HepG2 (cell line): Measurements from ENCODE around the gene PRKACA. TPM values are rescaled to one million over a fixed set of nuclear protein-coding genes. Genes with fewer than 3 reads are reported as not detected.

ENCODE experiments used
- ARNT ChIP-seq: fragments of 450-650 bp; IDR thresholded peaks from 2 replicates; pipeline ENCODE4 v1.6.1; 2017
- CHD2 ChIP-seq: IDR thresholded peaks from 2 replicates; pipeline ENCODE4 v1.6.1; 2011; ENCODE audit warnings: low read depth, low read length, improper control_type of control experiment
- DR1 ChIP-seq: sonication (generic); formaldehyde crosslinking; IDR thresholded peaks from 2 replicates; pipeline ENCODE4 v1.8.0; 2021; ENCODE audit warnings: mild to moderate bottlenecking, missing genetic modification reagents, inconsistent platforms
- ETV6 ChIP-seq: sonication (generic); formaldehyde crosslinking; conservative IDR thresholded peaks from 2 replicates; pipeline ENCODE4 v1.4.0; 2020; ENCODE audit warnings: missing genetic modification reagents
- HHEX ChIP-seq: IDR thresholded peaks from 2 replicates; pipeline ENCODE4 v1.6.1; 2016; ENCODE audit warnings: control low read depth
- MAFG ChIP-seq: sonication (generic); formaldehyde crosslinking; IDR thresholded peaks from 2 replicates; pipeline ENCODE4 v1.5.1; 2020; ENCODE audit warnings: mild to moderate bottlenecking, missing genetic modification reagents
- MBD4 ChIP-seq: IDR thresholded peaks from 2 replicates; pipeline ENCODE4 v1.6.1; 2012; ENCODE audit warnings: low read length, inconsistent platforms, borderline replicate concordance
- ZFP36 ChIP-seq: fragments of 150-350 bp; IDR thresholded peaks from 2 replicates; pipeline ENCODE4 v1.6.1; 2018; ENCODE audit warnings: borderline replicate concordance, low read length, low read depth; ENCODE audit not compliant: partially characterized antibody
- ZNF326 ChIP-seq: sonication (generic); formaldehyde crosslinking; IDR thresholded peaks from 2 replicates; pipeline ENCODE4 v1.4.0; 2020; ENCODE audit warnings: missing genetic modification reagents, borderline replicate concordance
- ZNF431 ChIP-seq: sonication (generic); formaldehyde crosslinking; IDR thresholded peaks from 2 replicates; pipeline ENCODE4 v1.9.0; 2022; ENCODE audit warnings: missing genetic modification reagents, low read depth, mild to moderate bottlenecking, borderline replicate concordance
- polyA plus RNA-seq, 8 experiments: library from polyadenylated mRNA; depleted of rRNA in 3 of 8; stranded (reverse) in 7 of 8; unstranded in 1 of 8; fragments of >200 nt; fragmentation: Illumina TruSeq in 4 of 8; extraction: Trizol in 4 of 8; gene quantifications; 2 replicates each; pipeline versions ENCODE4 v1.2.1 to v1.2.3, GENCODE V29; 2011 to 2016; ENCODE audit warnings: low read depth in 4 of 8, missing spikeins in 1 of 8, mixed read lengths in 1 of 8; ENCODE audit not compliant: insufficient read depth in 1 of 8
- total RNA-seq, 5 experiments: library from RNA; depleted of rRNA; stranded (reverse); fragments of >200 nt; fragmentation: Illumina TruSeq; extraction: Trizol; gene quantifications; 2 replicates each; pipeline ENCODE4 v1.2.3, GENCODE V29; 2016; ENCODE audit warnings: low read depth in 1 of 5
- TF ChIP-seq, protein P1 (sequence below): sonication (generic); formaldehyde crosslinking; IDR thresholded peaks from 2 replicates; pipeline ENCODE4 v1.5.1; 2020; ENCODE audit warnings: mild to moderate bottlenecking, missing genetic modification reagents, borderline replicate concordance
- TF ChIP-seq, protein P2 (sequence below): sonication (generic); formaldehyde crosslinking; IDR thresholded peaks from 2 replicates; pipeline ENCODE4 v1.8.0; 2022; ENCODE audit warnings: mild to moderate bottlenecking, missing genetic modification reagents, moderate library complexity
- TF ChIP-seq, protein P3 (sequence below): sonication (generic); formaldehyde crosslinking; IDR thresholded peaks from 2 replicates; pipeline ENCODE4 v1.8.0; 2022; ENCODE audit warnings: missing genetic modification reagents, low read depth, mild to moderate bottlenecking, borderline replicate concordance
- TF ChIP-seq, protein P4 (sequence below): sonication (generic); formaldehyde crosslinking; IDR thresholded peaks from 2 replicates; pipeline ENCODE4 v1.5.1; 2020; ENCODE audit warnings: mild to moderate bottlenecking, missing genetic modification reagents, moderate library complexity
- TF ChIP-seq, protein P5 (sequence below): sonication (generic); formaldehyde crosslinking; IDR thresholded peaks from 2 replicates; pipeline ENCODE4 v1.5.0; 2020; ENCODE audit warnings: mild to moderate bottlenecking, missing genetic modification reagents, moderate library complexity
- TF ChIP-seq, protein P6 (sequence below): IDR thresholded peaks from 2 replicates; pipeline ENCODE4 v1.6.1; 2016; ENCODE audit warnings: low read depth

Gene PRKACA
- total and polyA plus RNA-seq, 2 of the 13 experiments (the other 11 are each of a cell fraction or from before 2014, with no cell fraction given) = 11.0 to 18.2 TPM

DNA sequence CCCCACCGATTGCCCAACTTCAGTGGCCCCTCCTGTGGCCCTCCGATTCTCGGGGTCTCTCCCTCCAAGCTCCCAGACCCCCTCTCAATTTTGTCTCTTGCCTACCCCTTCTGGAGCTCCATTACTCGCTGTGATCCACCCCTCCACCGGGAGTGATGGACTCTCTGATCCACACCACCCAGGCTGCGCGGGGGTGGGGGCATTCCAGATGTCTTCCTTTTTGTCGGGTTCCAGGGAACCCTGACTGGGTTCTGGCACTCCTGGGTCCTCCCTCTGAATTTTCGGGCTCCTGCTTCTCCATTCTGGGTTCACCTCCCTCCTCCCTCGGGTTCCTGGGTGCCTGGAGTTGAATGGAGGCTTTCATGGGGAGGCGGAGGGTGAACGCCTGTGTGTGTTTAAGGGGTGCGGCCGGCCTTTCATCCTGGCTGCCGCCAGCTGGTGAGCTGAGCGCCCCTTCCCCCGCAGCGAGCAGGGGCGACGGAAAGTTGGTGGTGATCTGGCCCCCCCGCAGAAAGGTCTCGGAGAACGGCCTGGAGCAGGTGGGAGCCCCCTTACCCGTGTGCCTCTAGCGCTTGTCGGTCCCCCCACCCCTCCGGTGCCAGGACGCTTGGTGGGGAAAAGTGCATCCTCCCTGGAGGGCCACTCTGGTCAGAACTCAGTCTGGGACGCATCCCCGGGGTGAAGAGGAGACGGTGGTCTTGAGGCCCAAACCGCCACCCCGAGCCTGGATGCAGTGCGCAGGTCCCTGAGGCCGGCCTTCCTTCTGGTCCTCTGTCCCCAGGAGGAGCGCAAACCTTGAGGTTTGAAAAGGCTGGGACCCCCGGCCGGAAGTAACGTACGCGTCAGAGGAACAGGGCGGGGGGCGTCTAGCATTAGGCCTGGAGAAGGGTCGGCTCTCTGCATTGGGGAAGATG is 43.4 kb downstream of the PRKACA start (continued):
- TF ChIP-seq, protein P1, sequence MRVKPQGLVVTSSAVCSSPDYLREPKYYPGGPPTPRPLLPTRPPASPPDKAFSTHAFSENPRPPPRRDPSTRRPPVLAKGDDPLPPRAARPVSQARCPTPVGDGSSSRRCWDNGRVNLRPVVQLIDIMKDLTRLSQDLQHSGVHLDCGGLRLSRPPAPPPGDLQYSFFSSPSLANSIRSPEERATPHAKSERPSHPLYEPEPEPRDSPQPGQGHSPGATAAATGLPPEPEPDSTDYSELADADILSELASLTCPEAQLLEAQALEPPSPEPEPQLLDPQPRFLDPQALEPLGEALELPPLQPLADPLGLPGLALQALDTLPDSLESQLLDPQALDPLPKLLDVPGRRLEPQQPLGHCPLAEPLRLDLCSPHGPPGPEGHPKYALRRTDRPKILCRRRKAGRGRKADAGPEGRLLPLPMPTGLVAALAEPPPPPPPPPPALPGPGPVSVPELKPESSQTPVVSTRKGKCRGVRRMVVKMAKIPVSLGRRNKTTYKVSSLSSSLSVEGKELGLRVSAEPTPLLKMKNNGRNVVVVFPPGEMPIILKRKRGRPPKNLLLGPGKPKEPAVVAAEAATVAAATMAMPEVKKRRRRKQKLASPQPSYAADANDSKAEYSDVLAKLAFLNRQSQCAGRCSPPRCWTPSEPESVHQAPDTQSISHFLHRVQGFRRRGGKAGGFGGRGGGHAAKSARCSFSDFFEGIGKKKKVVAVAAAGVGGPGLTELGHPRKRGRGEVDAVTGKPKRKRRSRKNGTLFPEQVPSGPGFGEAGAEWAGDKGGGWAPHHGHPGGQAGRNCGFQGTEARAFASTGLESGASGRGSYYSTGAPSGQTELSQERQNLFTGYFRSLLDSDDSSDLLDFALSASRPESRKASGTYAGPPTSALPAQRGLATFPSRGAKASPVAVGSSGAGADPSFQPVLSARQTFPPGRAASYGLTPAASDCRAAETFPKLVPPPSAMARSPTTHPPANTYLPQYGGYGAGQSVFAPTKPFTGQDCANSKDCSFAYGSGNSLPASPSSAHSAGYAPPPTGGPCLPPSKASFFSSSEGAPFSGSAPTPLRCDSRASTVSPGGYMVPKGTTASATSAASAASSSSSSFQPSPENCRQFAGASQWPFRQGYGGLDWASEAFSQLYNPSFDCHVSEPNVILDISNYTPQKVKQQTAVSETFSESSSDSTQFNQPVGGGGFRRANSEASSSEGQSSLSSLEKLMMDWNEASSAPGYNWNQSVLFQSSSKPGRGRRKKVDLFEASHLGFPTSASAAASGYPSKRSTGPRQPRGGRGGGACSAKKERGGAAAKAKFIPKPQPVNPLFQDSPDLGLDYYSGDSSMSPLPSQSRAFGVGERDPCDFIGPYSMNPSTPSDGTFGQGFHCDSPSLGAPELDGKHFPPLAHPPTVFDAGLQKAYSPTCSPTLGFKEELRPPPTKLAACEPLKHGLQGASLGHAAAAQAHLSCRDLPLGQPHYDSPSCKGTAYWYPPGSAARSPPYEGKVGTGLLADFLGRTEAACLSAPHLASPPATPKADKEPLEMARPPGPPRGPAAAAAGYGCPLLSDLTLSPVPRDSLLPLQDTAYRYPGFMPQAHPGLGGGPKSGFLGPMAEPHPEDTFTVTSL (CRISPR knock-in tag) = no peak
- TF ChIP-seq, protein P2, sequence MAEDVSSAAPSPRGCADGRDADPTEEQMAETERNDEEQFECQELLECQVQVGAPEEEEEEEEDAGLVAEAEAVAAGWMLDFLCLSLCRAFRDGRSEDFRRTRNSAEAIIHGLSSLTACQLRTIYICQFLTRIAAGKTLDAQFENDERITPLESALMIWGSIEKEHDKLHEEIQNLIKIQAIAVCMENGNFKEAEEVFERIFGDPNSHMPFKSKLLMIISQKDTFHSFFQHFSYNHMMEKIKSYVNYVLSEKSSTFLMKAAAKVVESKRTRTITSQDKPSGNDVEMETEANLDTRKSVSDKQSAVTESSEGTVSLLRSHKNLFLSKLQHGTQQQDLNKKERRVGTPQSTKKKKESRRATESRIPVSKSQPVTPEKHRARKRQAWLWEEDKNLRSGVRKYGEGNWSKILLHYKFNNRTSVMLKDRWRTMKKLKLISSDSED = no peak
- TF ChIP-seq MAFG = no peak
- TF ChIP-seq, protein P3, sequence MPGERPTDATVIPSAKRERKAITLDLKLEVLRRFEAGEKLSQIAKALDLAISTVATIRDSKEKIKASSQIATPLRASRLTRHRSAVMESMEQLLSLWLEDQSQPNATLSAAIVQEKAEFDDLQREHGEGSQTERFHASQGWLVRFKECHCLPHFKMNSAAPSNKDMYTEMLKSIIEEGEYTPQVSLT (CRISPR knock-in tag) = no peak
- TF ChIP-seq, protein P4, sequence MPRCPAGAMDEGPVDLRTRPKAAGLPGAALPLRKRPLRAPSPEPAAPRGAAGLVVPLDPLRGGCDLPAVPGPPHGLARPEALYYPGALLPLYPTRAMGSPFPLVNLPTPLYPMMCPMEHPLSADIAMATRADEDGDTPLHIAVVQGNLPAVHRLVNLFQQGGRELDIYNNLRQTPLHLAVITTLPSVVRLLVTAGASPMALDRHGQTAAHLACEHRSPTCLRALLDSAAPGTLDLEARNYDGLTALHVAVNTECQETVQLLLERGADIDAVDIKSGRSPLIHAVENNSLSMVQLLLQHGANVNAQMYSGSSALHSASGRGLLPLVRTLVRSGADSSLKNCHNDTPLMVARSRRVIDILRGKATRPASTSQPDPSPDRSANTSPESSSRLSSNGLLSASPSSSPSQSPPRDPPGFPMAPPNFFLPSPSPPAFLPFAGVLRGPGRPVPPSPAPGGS (CRISPR knock-in tag) = 0 out of 2 replicates have a peak, but pooled peaks have one; percentile 68
- TF ChIP-seq HHEX (CRISPR knock-in tag) = no peak
- no peak for TF ChIP-seq ETV6 (CRISPR knock-in tag)
- TF ChIP-seq ZFP36 = no peak
- TF ChIP-seq DR1 (CRISPR knock-in tag) = 0 out of 2 replicates have a peak, but pooled peaks have one; percentile 8
- no peak for TF ChIP-seq MBD4
- no peak for TF ChIP-seq ZNF431 (CRISPR knock-in tag)
- no peak for TF ChIP-seq CHD2
- no peak for TF ChIP-seq ZNF326 (CRISPR knock-in tag)
- TF ChIP-seq, protein P5, sequence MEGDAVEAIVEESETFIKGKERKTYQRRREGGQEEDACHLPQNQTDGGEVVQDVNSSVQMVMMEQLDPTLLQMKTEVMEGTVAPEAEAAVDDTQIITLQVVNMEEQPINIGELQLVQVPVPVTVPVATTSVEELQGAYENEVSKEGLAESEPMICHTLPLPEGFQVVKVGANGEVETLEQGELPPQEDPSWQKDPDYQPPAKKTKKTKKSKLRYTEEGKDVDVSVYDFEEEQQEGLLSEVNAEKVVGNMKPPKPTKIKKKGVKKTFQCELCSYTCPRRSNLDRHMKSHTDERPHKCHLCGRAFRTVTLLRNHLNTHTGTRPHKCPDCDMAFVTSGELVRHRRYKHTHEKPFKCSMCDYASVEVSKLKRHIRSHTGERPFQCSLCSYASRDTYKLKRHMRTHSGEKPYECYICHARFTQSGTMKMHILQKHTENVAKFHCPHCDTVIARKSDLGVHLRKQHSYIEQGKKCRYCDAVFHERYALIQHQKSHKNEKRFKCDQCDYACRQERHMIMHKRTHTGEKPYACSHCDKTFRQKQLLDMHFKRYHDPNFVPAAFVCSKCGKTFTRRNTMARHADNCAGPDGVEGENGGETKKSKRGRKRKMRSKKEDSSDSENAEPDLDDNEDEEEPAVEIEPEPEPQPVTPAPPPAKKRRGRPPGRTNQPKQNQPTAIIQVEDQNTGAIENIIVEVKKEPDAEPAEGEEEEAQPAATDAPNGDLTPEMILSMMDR (CRISPR knock-in tag) = 0 out of 2 replicates have a peak, but pooled peaks have one; percentile 4
- no peak for TF ChIP-seq ARNT
- TF ChIP-seq, protein P6, sequence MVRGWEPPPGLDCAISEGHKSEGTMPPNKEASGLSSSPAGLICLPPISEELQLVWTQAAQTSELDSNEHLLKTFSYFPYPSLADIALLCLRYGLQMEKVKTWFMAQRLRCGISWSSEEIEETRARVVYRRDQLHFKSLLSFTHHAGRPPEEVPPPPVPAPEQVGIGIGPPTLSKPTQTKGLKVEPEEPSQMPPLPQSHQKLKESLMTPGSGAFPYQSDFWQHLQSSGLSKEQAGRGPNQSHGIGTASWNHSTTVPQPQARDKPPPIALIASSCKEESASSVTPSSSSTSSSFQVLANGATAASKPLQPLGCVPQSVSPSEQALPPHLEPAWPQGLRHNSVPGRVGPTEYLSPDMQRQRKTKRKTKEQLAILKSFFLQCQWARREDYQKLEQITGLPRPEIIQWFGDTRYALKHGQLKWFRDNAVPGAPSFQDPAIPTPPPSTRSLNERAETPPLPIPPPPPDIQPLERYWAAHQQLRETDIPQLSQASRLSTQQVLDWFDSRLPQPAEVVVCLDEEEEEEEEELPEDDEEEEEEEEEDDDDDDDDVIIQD (CRISPR knock-in tag) = no peak
